Right lobe of liver (tissue), 4 donors: ENCODE results near the gene DLG4.

Source experiments
- CTCF ChIP-seq, 4 donors: fragments of 200-600 bp in 3 of 4; fragments of 450-650 bp in 1 of 4; IDR thresholded peaks; one replicate each; pipeline versions ENCODE4 v1.5.1 to v1.8.0; 2016 to 2022; ENCODE audit warnings: antibody characterized with exemption in 4 of 4, mild to moderate bottlenecking in 2 of 4
- POLR2A ChIP-seq: fragments of 450-650 bp; IDR thresholded peaks from one replicate; pipeline ENCODE4 v1.6.1; 2017; ENCODE audit warnings: antibody characterized with exemption, mild to moderate bottlenecking
- donor health status: DM: no; HTN: no; CAD: no.
- donor health status: DM: no; HTN: no; CAD: no.
- donor health status: DM: no; HTN: yes; CAD: no.

- no peak for TF ChIP-seq POLR2A
- no peak for TF ChIP-seq CTCF (IDR thresholded peaks at IDR 0.05)
These were observed 2.7 kb upstream of the DLG4 start for GRCh38 chr17:7222093-7222971.
